B cell (primary cell): ENCODE measurements around the gene DCAF7. TPM values are rescaled to one million over a fixed set of nuclear protein-coding genes. Genes with fewer than 3 reads are reported as not detected.

ENCODE experiments used
- ATAC-seq: fragments of 200-7000 bp; cut with Tn5 transposase; one replicate; pipeline ENCODE4 v1.10.0; 2021; ENCODE audit warnings: low read depth, mild to moderate bottlenecking, moderate number of reproducible peaks, moderate library complexity
- CTCF ChIA-PET: fragments of 350-600 bp; sonication (Branson Sonifier 250); formaldehyde crosslinking; loops from one replicate; lab custom pipeline; 2021; ENCODE audit warnings: antibody characterized with exemption, inconsistent platforms; lab: Charles Lee
- POLR2A ChIA-PET: fragments of 350-600 bp; sonication (Branson Sonifier 250); formaldehyde crosslinking; loops from one replicate; lab custom pipeline; 2021; ENCODE audit warnings: antibody characterized with exemption; lab: Charles Lee
- DNase-seq: peaks from one replicate; pipeline ENCODE4 v3.0.0; 2013
- H2AFZ ChIP-seq: 2 replicates; pipeline ENCODE4 v1.6.1; 2012; ENCODE audit warnings: mild to moderate bottlenecking, low read depth, low read length; ENCODE audit not compliant: insufficient read depth, poor library complexity, severe bottlenecking
- H3K27ac ChIP-seq, 2 donors: 1 replicate in 1 of 2; 2 replicates in 1 of 2; pipeline ENCODE4 v1.5.1; 2012 to 2013; ENCODE audit warnings: low read length in 2 of 2, mild to moderate bottlenecking in 2 of 2, moderate library complexity in 1 of 2
- H3K27me3 ChIP-seq, 4 experiments: fragments of 200-600 bp in 1 of 4; sonication (generic) in 1 of 4; replicated peaks in 1 of 4; 1 replicate in 2 of 4; 2 replicates in 2 of 4; pipeline versions ENCODE4 v1.6.1 to v1.7.0; 2013 to 2016; ENCODE audit warnings: low read length in 3 of 4, mild to moderate bottlenecking in 2 of 4, mixed read lengths in 1 of 4, moderate library complexity in 1 of 4; ENCODE audit not compliant: insufficient read depth in 4 of 4, control insufficient read depth in 3 of 4; ENCODE audit errors: control extremely low read depth in 1 of 4
- H3K36me3 ChIP-seq, 2 experiments: replicated peaks in 1 of 2; 1 replicate in 1 of 2; 2 replicates in 1 of 2; pipeline versions ENCODE4 v1.6.1 to v1.7.1; 2013; ENCODE audit warnings: low read length in 1 of 2; ENCODE audit not compliant: insufficient read depth in 2 of 2, control insufficient read depth in 1 of 2; ENCODE audit errors: control extremely low read depth in 1 of 2, extremely low read depth in 1 of 2
- H3K4me1 ChIP-seq, 2 donors: fragments of 200-600 bp in 1 of 2; sonication (generic) in 1 of 2; 1 replicate in 1 of 2; 2 replicates in 1 of 2; pipeline versions ENCODE4 v1.5.1 to v1.6.1; 2013 to 2017; ENCODE audit warnings: low read length in 2 of 2; ENCODE audit not compliant: control insufficient read depth in 2 of 2, insufficient read depth in 2 of 2
- H3K4me2 ChIP-seq: replicated peaks from 2 replicates; pipeline ENCODE3; 2012; ENCODE audit warnings: mild to moderate bottlenecking, low read depth, low read length; ENCODE audit not compliant: poor library complexity, severe bottlenecking
- H3K4me3 ChIP-seq, 5 experiments: fragments of 200-600 bp in 1 of 5; sonication (generic) in 1 of 5; 1 replicate in 3 of 5; 2 replicates in 2 of 5; pipeline versions ENCODE4 v1.5.1 to v1.7.0; 2011 to 2016; ENCODE audit warnings: low read length in 4 of 5, mild to moderate bottlenecking in 4 of 5, low read depth in 2 of 5, control low read depth in 1 of 5, moderate library complexity in 1 of 5; ENCODE audit not compliant: insufficient read depth in 1 of 5; ENCODE audit errors: control extremely low read depth in 1 of 5, extremely low read depth in 1 of 5
- H3K79me2 ChIP-seq: fragments of 200-600 bp; sonication (generic); one replicate; pipeline ENCODE4 v1.6.0; 2016; ENCODE audit warnings: low read length; ENCODE audit not compliant: control insufficient read depth, insufficient read depth
- H3K9ac ChIP-seq: fragments of 200-600 bp; sonication (generic); 2 replicates; pipeline ENCODE4 v1.6.1; 2017; ENCODE audit warnings: mild to moderate bottlenecking, low read length, moderate library complexity
- H3K9me3 ChIP-seq, 3 donors: one replicate each; pipeline versions ENCODE4 v1.6.1 to v1.7.1; 2013; ENCODE audit warnings: low read length in 2 of 3; ENCODE audit not compliant: control insufficient read depth in 2 of 3, insufficient read depth in 1 of 3; ENCODE audit errors: control extremely low read depth in 1 of 3
- H4K20me1 ChIP-seq: 2 replicates; pipeline ENCODE4 v1.6.0; 2012; ENCODE audit warnings: mild to moderate bottlenecking, low read length; ENCODE audit not compliant: insufficient read depth, control insufficient read depth, poor library complexity, severe bottlenecking
- H3K27ac Mint-ChIP-seq: one replicate; pipeline ENCODE4 v1.8.0; 2021; ENCODE audit warnings: mixed read lengths
- H3K27me3 Mint-ChIP-seq: one replicate; pipeline ENCODE4 v1.8.0; 2021; ENCODE audit warnings: mixed read lengths
- H3K4me1 Mint-ChIP-seq: one replicate; pipeline ENCODE4 v1.8.0; 2021; ENCODE audit warnings: mixed read lengths
- H3K4me3 Mint-ChIP-seq: one replicate; pipeline ENCODE4 v1.8.0; 2021; ENCODE audit warnings: mixed read lengths
- H3K9me3 Mint-ChIP-seq: one replicate; pipeline ENCODE4 v1.8.0; 2022; ENCODE audit warnings: mixed read lengths; ENCODE audit not compliant: insufficient read depth
- CTCF ChIP-seq: fragments of 200-600 bp; IDR thresholded peaks from one replicate; pipeline ENCODE4 v1.8.0; 2022; ENCODE audit warnings: antibody characterized with exemption, mild to moderate bottlenecking
- EZH2 ChIP-seq: IDR thresholded peaks from 2 replicates; pipeline ENCODE4 v1.6.1; 2012; ENCODE audit warnings: borderline replicate concordance, low read depth, mild to moderate bottlenecking, moderate library complexity, low read length; ENCODE audit not compliant: insufficient read depth, poor library complexity, severe bottlenecking
- WGBS: methylation state at CpG from one replicate; pipeline ENCODE4 v1.1.5; 2013; ENCODE audit warnings: missing lambda C conversion rate; ENCODE audit not compliant: insufficient coverage; 5-methylcytosine and 5-hydroxymethylcytosine counted together
- intact Hi-C: fragments of 100-400 bp; cut with micrococcal nuclease; formaldehyde crosslinking; loops from one replicate; pipeline ENCODE4 v1.10.0; 2022
- polyA plus RNA-seq: library from polyadenylated mRNA; depleted of rRNA; stranded (reverse); fragments of >200 nt; gene quantifications from 2 replicates; pipeline ENCODE4 v1.2.3, GENCODE V29; 2012
- total RNA-seq, 2 donors: library from RNA; stranded (reverse); fragments of 120-200 nt in 1 of 2; gene quantifications; 1 replicate in 1 of 2; 2 replicates in 1 of 2; pipeline versions ENCODE4 v1.2.3 to v1.2.4, GENCODE V29; 2013 to 2022

DCAF7 gene
- total and polyA plus RNA-seq, 2 donors (not counting 1 experiment from before 2014, with no cell fraction given) = 55.1 to 84.7 TPM

GRCh38 chr17:63573634-63574033, 23.4 kb downstream of the DCAF7 start:
- Histone ChIP-seq H3K4me1 (no peaks in the 10 kb centered on the region), H3K27me3 (no peaks in the 10 kb centered on the region), H3K27ac (no peak overlapping the region), H3K36me3 (peaks cover 4 to 25% of the 10 kb centered on the region in 2 experiments), H3K9ac (no peak overlapping the region), H3K4me2 (no peak overlapping the region), H4K20me1 (peaks cover 96% of the 10 kb centered on the region), H3K79me2 (peaks cover 79% of the 10 kb centered on the region), H2AFZ (no peak overlapping the region), H3K9me3 (no peaks in the 10 kb centered on the region), H3K4me3 (no peak overlapping the region)
- H3K4me1 Mint-ChIP-seq = peaks cover 18% of the 10 kb centered on the region
- intact Hi-C loops = no loop called here
- no peak for TF ChIP-seq CTCF
- TF ChIP-seq EZH2 = no peak
- WGBS = 98% methylated on average over 5 of the region's 5 CpGs
- H3K27ac Mint-ChIP-seq = no peak overlapping the region
- DNase-seq = no peak
- no peaks in the 10 kb centered on the region for H3K9me3 Mint-ChIP-seq
- H3K4me3 Mint-ChIP-seq = no peak overlapping the region
- ChIA-PET CTCF (no interaction called here), POLR2A (no interaction called here)
- ATAC-seq = no peak
- no peaks in the 10 kb centered on the region for H3K27me3 Mint-ChIP-seq

DNA sequence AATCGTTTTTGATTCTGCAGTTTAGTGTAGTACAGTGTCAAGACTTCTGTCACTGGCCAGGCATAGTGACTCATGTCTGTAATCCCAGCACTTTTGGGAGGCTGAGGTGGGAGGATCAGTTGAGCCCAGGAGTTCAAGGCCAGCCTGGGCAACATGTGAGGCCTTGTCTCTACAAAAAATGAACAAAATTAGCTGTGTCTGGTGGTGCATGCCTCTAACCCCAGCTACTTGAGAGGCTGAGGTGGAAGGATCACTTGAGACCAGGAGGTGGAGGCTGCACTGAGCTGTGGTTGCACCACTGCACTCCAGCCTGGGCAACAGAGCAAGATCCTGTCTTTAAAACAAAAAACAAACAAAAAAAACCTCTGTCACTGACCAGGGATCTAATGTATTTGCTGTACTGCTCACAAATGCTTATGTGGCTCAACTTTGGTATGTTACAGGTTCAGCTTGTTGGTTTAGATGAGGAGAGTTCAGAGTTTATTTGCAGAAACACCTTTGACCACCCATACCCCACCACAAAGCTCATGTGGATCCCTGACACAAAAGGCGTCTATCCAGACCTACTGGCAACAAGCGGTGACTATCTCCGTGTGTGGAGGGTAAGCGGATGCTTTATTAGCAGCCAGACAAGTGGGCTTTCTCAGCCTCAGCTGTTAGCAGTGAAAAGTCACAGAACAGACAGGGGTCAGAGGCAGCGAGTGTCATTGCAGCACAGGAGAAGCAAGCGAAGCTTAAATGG, 27.9 kb downstream of the DCAF7 start:
- no peaks in the 10 kb centered on the region for H3K27me3 Mint-ChIP-seq
- H3K27ac Mint-ChIP-seq = no peak overlapping the region
- 95% methylated on average over 7 of the region's 7 CpGs for WGBS
- peaks cover 7% of the 10 kb centered on the region for H3K4me1 Mint-ChIP-seq
- DNase-seq = no peak
- no peaks in the 10 kb centered on the region for H3K9me3 Mint-ChIP-seq
- Histone ChIP-seq H3K36me3 (peaks cover 5 to 51% of the 10 kb centered on the region in 2 experiments), H3K9me3 (no peaks in the 10 kb centered on the region), H3K4me1 (no peaks in the 10 kb centered on the region), H3K27ac (no peak overlapping the region), H4K20me1 (peaks cover 69% of the 10 kb centered on the region), H3K4me2 (no peak overlapping the region), H3K9ac (no peak overlapping the region), H3K79me2 (peaks cover 42% of the 10 kb centered on the region), H3K4me3 (no peak overlapping the region), H2AFZ (no peak overlapping the region), H3K27me3 (no peaks in the 10 kb centered on the region)
- no peak overlapping the region for H3K4me3 Mint-ChIP-seq
- ATAC-seq = no peak
- intact Hi-C loops = no loop called here
- CTCF ChIA-PET = no interaction called here
- no peak for TF ChIP-seq CTCF
- TF ChIP-seq EZH2 = no peak
- POLR2A ChIA-PET = no interaction called here
